ENCODE results near the gene NHLH1. TPM values are rescaled to one million over a fixed set of nuclear protein-coding genes. Genes with fewer than 3 reads are reported as not detected.

Gene NHLH1
- total and polyA plus RNA-seq, 4 donors, result 0.13 to 0.24 TPM; not detected in 2

- Histone ChIP-seq H3K4me1 (ENCODE audit: control insufficient read depth in 1 of 2, insufficient read depth in 2 of 2, low read length in 2 of 2) (no peaks in the 10 kb centered on the region), H3K27me3 (ENCODE audit: control insufficient read depth in 1 of 2, insufficient read depth in 2 of 2, low read length in 1 of 2) (peaks cover 0 to 2% of the 10 kb centered on the region in 2 donors), H3K36me3 (ENCODE audit: control insufficient read depth in 1 of 2, insufficient read depth in 2 of 2, low read length in 1 of 2) (no peaks in the 10 kb centered on the region), H3K27ac (ENCODE audit: low read depth in 1 of 2, low read length in 2 of 2) (no peak overlapping the region), H3K4me3 (ENCODE audit: low read length in 2 of 2) (no peak overlapping the region), H3K9me3 (ENCODE audit: control insufficient read depth, low read length) (no peaks in the 10 kb centered on the region)
- ATAC-seq (ENCODE audit: low FRiP score) (no peak), DNase-seq (no peak)
- intact Hi-C loops (cut with DNase I), result no loop called here
- 32 to 54% methylated on average over 9 of the region's 9 CpGs for WGBS, 2 donors
Observed at GRCh38 chr1:160402001-160402795, 35.3 kb downstream of the NHLH1 start.

DNA sequence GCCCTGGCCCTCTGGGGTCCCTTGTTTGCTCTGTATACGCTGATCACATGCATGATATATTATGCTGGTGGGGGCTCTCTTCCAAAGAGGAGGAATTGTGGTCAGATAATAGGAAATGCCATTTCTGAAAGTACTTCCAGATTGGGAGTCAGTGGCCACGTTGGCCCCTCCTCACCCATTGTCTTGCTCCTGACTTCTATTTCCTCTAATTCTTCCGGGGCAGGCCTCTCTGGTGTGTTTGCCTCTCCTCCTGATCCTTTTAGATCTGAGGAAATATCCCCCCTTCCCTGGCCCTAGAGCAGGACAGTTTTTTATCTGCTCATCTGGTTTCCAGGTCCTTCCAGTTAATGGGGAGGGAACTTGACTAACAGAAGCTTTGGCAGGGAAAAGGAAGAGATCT, 36.4 kb downstream of the NHLH1 start:
- DNase-seq (no peak), ATAC-seq (ENCODE audit: low FRiP score) (no peak)
- no peaks in the 10 kb centered on the region for H3K9me3 ChIP-seq (ENCODE audit: control insufficient read depth, low read length)
- no peaks in the 10 kb centered on the region for H3K36me3 ChIP-seq (ENCODE audit: control insufficient read depth in 1 of 2, insufficient read depth in 2 of 2, low read length in 1 of 2)
- H3K4me3 ChIP-seq (ENCODE audit: low read length in 2 of 2), result no peak overlapping the region
- H3K4me1 ChIP-seq (ENCODE audit: control insufficient read depth in 1 of 2, insufficient read depth in 2 of 2, low read length in 2 of 2), result no peaks in the 10 kb centered on the region
- H3K27me3 ChIP-seq (ENCODE audit: control insufficient read depth in 1 of 2, insufficient read depth in 2 of 2, low read length in 1 of 2), result peaks cover 0 to 2% of the 10 kb centered on the region in 2 donors
- intact Hi-C loops (cut with DNase I), result no loop called here
- WGBS, 2 donors, result 86 to 90% methylated on average over 3 of the region's 3 CpGs
- no peak overlapping the region for H3K27ac ChIP-seq (ENCODE audit: low read depth in 1 of 2, low read length in 2 of 2)

GRCh38 chr1:160404094-160404493, 37.2 kb downstream of the NHLH1 start:
- no peak overlapping the region for H3K4me3 ChIP-seq (ENCODE audit: low read length in 2 of 2)
- H3K27ac ChIP-seq (ENCODE audit: low read depth in 1 of 2, low read length in 2 of 2), result no peak overlapping the region
- no peaks in the 10 kb centered on the region for H3K9me3 ChIP-seq (ENCODE audit: control insufficient read depth, low read length)
- no peaks in the 10 kb centered on the region for H3K36me3 ChIP-seq (ENCODE audit: control insufficient read depth in 1 of 2, insufficient read depth in 2 of 2, low read length in 1 of 2)
- 93% methylated on average over 3 of the region's 3 CpGs for WGBS, 2 donors
- ATAC-seq (ENCODE audit: low FRiP score) (no peak), DNase-seq (no peak)
- H3K4me1 ChIP-seq (ENCODE audit: control insufficient read depth in 1 of 2, insufficient read depth in 2 of 2, low read length in 2 of 2), result no peaks in the 10 kb centered on the region
- H3K27me3 ChIP-seq (ENCODE audit: control insufficient read depth in 1 of 2, insufficient read depth in 2 of 2, low read length in 1 of 2), result peaks cover 0 to 2% of the 10 kb centered on the region in 2 donors
- intact Hi-C loops (cut with DNase I), result no loop called here

DNA sequence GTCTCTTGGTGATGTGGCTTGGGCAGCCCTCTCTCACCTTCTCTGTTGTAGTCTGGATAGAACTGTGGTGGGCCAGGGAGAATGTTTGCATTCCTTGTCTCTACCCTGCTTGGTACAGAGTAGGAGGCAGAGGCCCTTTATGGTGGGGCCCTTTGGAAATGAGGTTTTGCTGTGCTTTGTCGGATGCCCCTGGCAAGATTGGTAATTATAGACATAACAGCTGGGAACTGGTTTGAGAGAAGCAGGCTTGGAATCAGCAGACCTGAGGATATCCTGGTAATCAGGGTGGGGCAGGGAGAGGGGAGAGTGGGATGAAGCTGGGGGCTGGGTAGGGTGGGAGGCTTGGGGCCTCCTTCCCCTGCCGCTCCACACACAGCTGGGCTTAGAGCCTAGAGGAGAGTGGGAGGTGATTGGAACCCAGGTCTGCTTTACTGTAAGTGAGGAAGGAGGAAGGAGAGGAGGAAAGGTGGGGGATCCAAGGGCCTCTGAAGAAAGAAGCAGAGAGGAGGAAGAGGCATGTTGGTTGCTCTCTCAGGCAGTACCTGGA, 38.5 kb downstream of the NHLH1 start:
- no peaks in the 10 kb centered on the region for H3K9me3 ChIP-seq (ENCODE audit: control insufficient read depth, low read length)
- peaks cover 0 to 2% of the 10 kb centered on the region in 2 donors for H3K27me3 ChIP-seq (ENCODE audit: control insufficient read depth in 1 of 2, insufficient read depth in 2 of 2, low read length in 1 of 2)
- WGBS, 2 donors, result 83 to 91% methylated on average over 2 of the region's 2 CpGs
- intact Hi-C loops (cut with DNase I), result no loop called here
- no peak overlapping the region for H3K27ac ChIP-seq (ENCODE audit: low read depth in 1 of 2, low read length in 2 of 2)
- ATAC-seq (ENCODE audit: low FRiP score) (no peak), DNase-seq (no peak)
- no peak overlapping the region for H3K4me3 ChIP-seq (ENCODE audit: low read length in 2 of 2)
- H3K4me1 ChIP-seq (ENCODE audit: control insufficient read depth in 1 of 2, insufficient read depth in 2 of 2, low read length in 2 of 2), result no peaks in the 10 kb centered on the region
- no peaks in the 10 kb centered on the region for H3K36me3 ChIP-seq (ENCODE audit: control insufficient read depth in 1 of 2, insufficient read depth in 2 of 2, low read length in 1 of 2)

DNA sequence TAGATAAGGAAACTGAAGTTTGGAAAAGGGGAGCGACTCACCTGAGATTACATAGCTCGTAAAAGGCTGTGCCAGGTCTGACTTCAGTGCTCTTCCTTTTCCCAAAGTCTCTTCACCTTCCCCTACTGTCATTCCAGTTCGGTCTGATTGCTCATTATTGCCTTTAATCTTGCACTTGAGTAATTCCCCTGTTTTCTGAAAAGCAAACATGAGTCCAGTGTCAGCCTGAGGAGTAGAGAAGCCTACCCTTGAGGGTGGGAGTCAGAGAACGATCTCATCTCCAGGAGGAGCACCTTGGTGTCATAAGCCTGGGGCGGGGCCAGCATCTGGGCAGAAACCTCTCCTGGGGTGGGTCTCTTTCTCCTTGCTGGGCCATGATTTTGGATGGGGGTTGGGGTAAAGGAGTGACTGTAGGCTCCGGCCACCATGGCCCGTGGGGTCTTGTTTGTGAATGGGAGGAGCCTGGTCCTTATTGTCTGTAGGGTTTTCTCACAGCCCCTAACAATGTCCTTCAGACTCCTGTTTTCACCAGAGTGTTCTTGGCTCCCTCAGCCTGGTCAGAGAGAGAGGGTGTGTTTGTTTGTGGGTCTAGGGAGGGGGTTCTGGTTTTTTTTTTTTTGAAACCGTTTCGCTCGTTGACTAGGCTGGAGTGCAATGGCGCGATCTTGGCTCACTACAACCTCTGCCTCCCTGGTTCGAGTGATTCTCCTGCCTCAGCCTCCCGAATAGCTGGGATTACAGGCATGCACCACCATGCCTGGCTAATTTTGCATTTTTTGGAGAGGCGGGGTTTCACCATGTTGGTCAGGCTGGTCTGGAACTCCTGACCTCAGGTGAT, 39.5 kb downstream of the NHLH1 start:
- Histone ChIP-seq H3K27me3 (ENCODE audit: control insufficient read depth in 1 of 2, insufficient read depth in 2 of 2, low read length in 1 of 2) (peaks cover 0 to 2% of the 10 kb centered on the region in 2 donors), H3K27ac (ENCODE audit: low read depth in 1 of 2, low read length in 2 of 2) (no peak overlapping the region), H3K4me1 (ENCODE audit: control insufficient read depth in 1 of 2, insufficient read depth in 2 of 2, low read length in 2 of 2) (no peaks in the 10 kb centered on the region), H3K9me3 (ENCODE audit: control insufficient read depth, low read length) (no peaks in the 10 kb centered on the region), H3K4me3 (ENCODE audit: low read length in 2 of 2) (no peak overlapping the region), H3K36me3 (ENCODE audit: control insufficient read depth in 1 of 2, insufficient read depth in 2 of 2, low read length in 1 of 2) (no peaks in the 10 kb centered on the region)
- DNase-seq (no peak), ATAC-seq (ENCODE audit: low FRiP score) (no peak)
- intact Hi-C loops (cut with DNase I), result no loop called here
- WGBS, 2 donors, result 89 to 91% methylated on average over 14 to 15 of the region's 15 CpGs

- Histone ChIP-seq H3K9me3 (ENCODE audit: control insufficient read depth, low read length) (no peaks in the 10 kb centered on the region), H3K4me1 (ENCODE audit: control insufficient read depth in 1 of 2, insufficient read depth in 2 of 2, low read length in 2 of 2) (no peaks in the 10 kb centered on the region), H3K27ac (ENCODE audit: low read depth in 1 of 2, low read length in 2 of 2) (no peak overlapping the region), H3K36me3 (ENCODE audit: control insufficient read depth in 1 of 2, insufficient read depth in 2 of 2, low read length in 1 of 2) (no peaks in the 10 kb centered on the region), H3K4me3 (ENCODE audit: low read length in 2 of 2) (no peak overlapping the region), H3K27me3 (ENCODE audit: control insufficient read depth in 1 of 2, insufficient read depth in 2 of 2, low read length in 1 of 2) (no peaks in the 10 kb centered on the region)
- DNase-seq (no peak), ATAC-seq (ENCODE audit: low FRiP score) (no peak)
- 75 to 80% methylated on average over 12 of the region's 12 CpGs for WGBS, 2 donors
- intact Hi-C loops (cut with DNase I), result no loop called here
Observed at GRCh38 chr1:160407839-160408801, 41.2 kb downstream of the NHLH1 start.

DNA sequence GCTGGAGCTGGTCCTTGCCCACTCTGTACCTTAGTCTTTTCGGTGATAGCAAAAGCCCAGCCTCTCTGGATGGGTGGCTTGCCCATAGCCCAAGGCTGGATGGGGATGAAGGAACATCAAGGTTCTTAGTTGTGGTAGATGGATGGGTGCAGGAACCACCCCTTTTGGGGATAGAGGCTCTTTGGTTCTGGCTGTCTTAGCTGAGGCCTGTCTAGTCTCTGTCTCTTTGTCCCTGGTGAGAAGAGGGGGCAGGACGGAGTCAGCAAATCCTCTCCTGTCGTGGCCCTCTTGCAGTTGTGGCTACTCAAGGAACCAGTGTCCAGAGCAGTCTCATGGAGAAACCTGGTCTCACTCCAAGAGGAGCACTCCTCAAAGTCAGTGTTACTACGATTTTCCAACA, 42.0 kb downstream of the NHLH1 start:
- WGBS, 2 donors, result 87 to 91% methylated on average over 4 of the region's 4 CpGs

DNA sequence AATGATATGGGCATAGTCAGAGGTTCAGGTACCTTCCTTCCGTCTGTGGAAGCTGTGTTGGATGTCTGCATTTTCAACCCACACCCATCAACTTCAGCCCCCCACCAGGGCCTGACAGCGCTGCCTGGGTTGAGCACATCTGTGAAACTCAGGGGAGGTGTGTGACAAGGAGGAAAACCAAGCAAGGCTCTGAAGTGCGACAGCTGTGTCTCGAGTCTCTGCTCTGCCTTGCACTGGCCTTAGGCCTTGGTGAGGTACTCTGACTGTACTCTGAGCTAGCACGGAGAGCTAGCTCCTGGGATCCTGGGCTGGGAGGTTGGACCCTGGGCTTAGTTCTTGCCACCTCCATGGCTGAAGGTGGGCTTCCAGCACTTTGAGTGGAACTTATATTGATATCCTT, 42.6 kb downstream of the NHLH1 start:
- DNase-seq, result no peak
- Histone ChIP-seq H3K36me3 (ENCODE audit: control insufficient read depth in 1 of 2, insufficient read depth in 2 of 2, low read length in 1 of 2) (no peaks in the 10 kb centered on the region), H3K9me3 (ENCODE audit: control insufficient read depth, low read length) (no peaks in the 10 kb centered on the region), H3K4me3 (ENCODE audit: low read length in 2 of 2) (no peak overlapping the region), H3K27ac (ENCODE audit: low read depth in 1 of 2, low read length in 2 of 2) (no peak overlapping the region), H3K4me1 (ENCODE audit: control insufficient read depth in 1 of 2, insufficient read depth in 2 of 2, low read length in 2 of 2) (no peaks in the 10 kb centered on the region), H3K27me3 (ENCODE audit: control insufficient read depth in 1 of 2, insufficient read depth in 2 of 2, low read length in 1 of 2) (no peaks in the 10 kb centered on the region)
- 89 to 91% methylated on average over 5 of the region's 5 CpGs for WGBS, 2 donors
- no peak for ATAC-seq (ENCODE audit: low FRiP score)
- intact Hi-C loops (cut with DNase I), result no loop called here

More for the DNA sequence above, 42.0 kb downstream of the NHLH1 start:
- intact Hi-C loops (cut with DNase I), result no loop called here
- Histone ChIP-seq H3K4me3 (ENCODE audit: low read length in 2 of 2) (no peak overlapping the region), H3K27ac (ENCODE audit: low read depth in 1 of 2, low read length in 2 of 2) (no peak overlapping the region), H3K9me3 (ENCODE audit: control insufficient read depth, low read length) (no peaks in the 10 kb centered on the region), H3K27me3 (ENCODE audit: control insufficient read depth in 1 of 2, insufficient read depth in 2 of 2, low read length in 1 of 2) (no peaks in the 10 kb centered on the region), H3K4me1 (ENCODE audit: control insufficient read depth in 1 of 2, insufficient read depth in 2 of 2, low read length in 2 of 2) (no peaks in the 10 kb centered on the region), H3K36me3 (ENCODE audit: control insufficient read depth in 1 of 2, insufficient read depth in 2 of 2, low read length in 1 of 2) (no peaks in the 10 kb centered on the region)
- no peak for DNase-seq
- ATAC-seq (ENCODE audit: low FRiP score), result no peak
